Measurements from ENCODE around the gene TBL3. TPM values are rescaled to one million over a fixed set of nuclear protein-coding genes. Genes with fewer than 3 reads are reported as not detected.

Gene TBL3
- total RNA-seq, 1 experiment from 2014 or later = 27.9 TPM

- in situ Hi-C loops (cut with HindIII; ENCODE audit: low pct_unique_long_range_greater_than_20kb, low sequenced_read_pairs) = no loop called here
- DNase-seq (ENCODE audit: low read depth, low spot score) = peak; percentile 28
Observed at GRCh38 chr16:2016407-2016922, 44.6 kb downstream of the TBL3 start.

- in situ Hi-C loops (cut with HindIII; ENCODE audit: low pct_unique_long_range_greater_than_20kb, low sequenced_read_pairs) = no loop called here
- DNase-seq (ENCODE audit: low read depth, low spot score) = no peak
Observed at GRCh38 chr16:2019518-2019920, 47.7 kb downstream of the TBL3 start, which contains the start of gene NPW. Gene NPW (plus strand): TSS chr16:2019785.

- no peak for DNase-seq (ENCODE audit: low read depth, low spot score)
- in situ Hi-C loops (cut with HindIII; ENCODE audit: low pct_unique_long_range_greater_than_20kb, low sequenced_read_pairs) = no loop called here
Observed at GRCh38 chr16:2019921-2020831, 48.3 kb downstream of the TBL3 start.

GRCh38 chr16:2022723-2023091 lies 50.9 kb downstream of the TBL3 start:
- in situ Hi-C loops (cut with HindIII; ENCODE audit: low pct_unique_long_range_greater_than_20kb, low sequenced_read_pairs) = no loop called here
- peak; percentile 55 for DNase-seq (ENCODE audit: low read depth, low spot score)

- in situ Hi-C loops (cut with HindIII; ENCODE audit: low pct_unique_long_range_greater_than_20kb, low sequenced_read_pairs) = no loop called here
Observed at GRCh38 chr16:2023092-2024031, 51.5 kb downstream of the TBL3 start.

GRCh38 chr16:2024032-2024420 lies 52.2 kb downstream of the TBL3 start:
- in situ Hi-C loops (cut with HindIII; ENCODE audit: low pct_unique_long_range_greater_than_20kb, low sequenced_read_pairs) = no loop called here
- DNase-seq (ENCODE audit: low read depth, low spot score) = no peak

More at GRCh38 chr16:2023092-2024031, 51.5 kb downstream of the TBL3 start:
- peak; percentile 83 for DNase-seq (ENCODE audit: low read depth, low spot score)

- no peak for DNase-seq (ENCODE audit: low read depth, low spot score)
- in situ Hi-C loops (cut with HindIII; ENCODE audit: low pct_unique_long_range_greater_than_20kb, low sequenced_read_pairs) = no loop called here
Observed at GRCh38 chr16:2025251-2025650, 53.4 kb downstream of the TBL3 start.

- DNase-seq (ENCODE audit: low read depth, low spot score) = no peak
- in situ Hi-C loops (cut with HindIII; ENCODE audit: low pct_unique_long_range_greater_than_20kb, low sequenced_read_pairs) = no loop called here
Observed at GRCh38 chr16:2025878-2026460, 54.1 kb downstream of the TBL3 start.

- peak; percentile 30 for DNase-seq (ENCODE audit: low read depth, low spot score)
- in situ Hi-C loops (cut with HindIII; ENCODE audit: low pct_unique_long_range_greater_than_20kb, low sequenced_read_pairs) = no loop called here
Observed at GRCh38 chr16:2026461-2027023, 54.7 kb downstream of the TBL3 start, which contains the start of gene NHERF2. Gene NHERF2 (plus strand): TSS chr16:2026902. CDS start chr16:2027006, 104 bp downstream.

- in situ Hi-C loops (cut with HindIII; ENCODE audit: low pct_unique_long_range_greater_than_20kb, low sequenced_read_pairs) = no loop called here
- no peak for DNase-seq (ENCODE audit: low read depth, low spot score)
Observed at GRCh38 chr16:2027024-2028010, 55.5 kb downstream of the TBL3 start.

GRCh38 chr16:2028146-2028545 lies 56.3 kb downstream of the TBL3 start:
- in situ Hi-C loops (cut with HindIII; ENCODE audit: low pct_unique_long_range_greater_than_20kb, low sequenced_read_pairs) = no loop called here
- DNase-seq (ENCODE audit: low read depth, low spot score) = no peak

GRCh38 chr16:2028620-2029220 lies 56.9 kb downstream of the TBL3 start:
- DNase-seq (ENCODE audit: low read depth, low spot score) = no peak
- in situ Hi-C loops (cut with HindIII; ENCODE audit: low pct_unique_long_range_greater_than_20kb, low sequenced_read_pairs) = no loop called here

- no peak for DNase-seq (ENCODE audit: low read depth, low spot score)
- in situ Hi-C loops (cut with HindIII; ENCODE audit: low pct_unique_long_range_greater_than_20kb, low sequenced_read_pairs) = no loop called here
Observed at GRCh38 chr16:2029350-2029749, 57.5 kb downstream of the TBL3 start.

GRCh38 chr16:2030036-2030435 lies 58.2 kb downstream of the TBL3 start:
- no peak for DNase-seq (ENCODE audit: low read depth, low spot score)
- in situ Hi-C loops (cut with HindIII; ENCODE audit: low pct_unique_long_range_greater_than_20kb, low sequenced_read_pairs) = no loop called here

GRCh38 chr16:2031081-2031577 lies 59.3 kb downstream of the TBL3 start:
- no peak for DNase-seq (ENCODE audit: low read depth, low spot score)
- in situ Hi-C loops (cut with HindIII; ENCODE audit: low pct_unique_long_range_greater_than_20kb, low sequenced_read_pairs) = no loop called here

Measured in SK-MEL-5 (cell line).